Activated CD8-positive, alpha-beta T cell treated with anti-CD3 and anti-CD28 coated beads for 36 hours (primary cell): ENCODE measurements around the gene HPGDS. TPM values are rescaled to one million over a fixed set of nuclear protein-coding genes. Genes with fewer than 3 reads are reported as not detected.

Experiments used
- ATAC-seq: fragments of 200-7000 bp; cut with Tn5 transposase; one replicate; pipeline ENCODE4 v1.10.0; 2021; ENCODE audit warnings: mild to moderate bottlenecking, moderate library complexity
- CTCF ChIA-PET: fragments of 350-600 bp; sonication (Branson Sonifier 250); formaldehyde crosslinking; loops from one replicate; lab custom pipeline; 2021; ENCODE audit warnings: antibody characterized with exemption; lab: Charles Lee
- POLR2A ChIA-PET: fragments of 350-600 bp; sonication (Branson Sonifier 250); formaldehyde crosslinking; loops from one replicate; lab custom pipeline; 2021; ENCODE audit warnings: antibody characterized with exemption; lab: Charles Lee
- DNase-seq: peaks from one replicate; pipeline ENCODE4 v3.0.0-alpha.2; 2020
- H3K27ac Mint-ChIP-seq: one replicate; pipeline ENCODE4 v1.8.0; 2021; ENCODE audit warnings: mild to moderate bottlenecking, mixed read lengths
- H3K27me3 Mint-ChIP-seq: one replicate; pipeline ENCODE4 v1.8.0; 2021; ENCODE audit warnings: mixed read lengths
- H3K36me3 Mint-ChIP-seq: one replicate; pipeline ENCODE4 v1.8.0; 2021; ENCODE audit warnings: low read depth, mixed read lengths
- H3K4me1 Mint-ChIP-seq: one replicate; pipeline ENCODE4 v1.8.0; 2021; ENCODE audit warnings: low read depth, mixed read lengths
- H3K4me3 Mint-ChIP-seq: one replicate; pipeline ENCODE4 v1.8.0; 2021; ENCODE audit warnings: mild to moderate bottlenecking, moderate library complexity, mixed read lengths
- H3K9me3 Mint-ChIP-seq: one replicate; pipeline ENCODE4 v1.8.0; 2021; ENCODE audit warnings: mixed read lengths
- CTCF ChIP-seq: fragments of 200-600 bp; IDR thresholded peaks from one replicate; pipeline ENCODE4 v1.8.0; 2022; ENCODE audit warnings: antibody characterized with exemption, mild to moderate bottlenecking
- intact Hi-C: fragments of 100-400 bp; cut with micrococcal nuclease; formaldehyde crosslinking; loops from one replicate; pipeline ENCODE4 v1.10.0; 2022
- total RNA-seq, 2 experiments: library from RNA; stranded (reverse); gene quantifications; one replicate each; pipeline ENCODE4 v1.2.3, GENCODE V29; 2021

The HPGDS gene
- total RNA-seq, 2 experiments from 2014 or later: not detected

- Mint-ChIP-seq H3K27me3 (peaks cover 7% of the 10 kb centered on the region), H3K36me3 (no peaks in the 10 kb centered on the region), H3K9me3 (no peaks in the 10 kb centered on the region), H3K4me3 (no peak overlapping the region), H3K4me1 (peaks cover 54% of the 10 kb centered on the region), H3K27ac (no peak overlapping the region)
- ATAC-seq: no peak
- CTCF ChIA-PET: interaction anchor here (0.8 kb wide), 1 partner anchor 13 kb away, joined by 3 read pairs; no protein-coding TSS in a partner anchor
- POLR2A ChIA-PET: no interaction called here
- DNase-seq: no peak
- TF ChIP-seq CTCF: no peak
- intact Hi-C loops: no loop called here
Observed at GRCh38 chr4:94346541-94346940, 3.9 kb upstream of the HPGDS start.

- DNase-seq (no peak), ATAC-seq (no peak)
- CTCF ChIA-PET: interaction anchor here (0.8 kb wide), 1 partner anchor 12 kb away, joined by 3 read pairs; no protein-coding TSS in a partner anchor
- Mint-ChIP-seq H3K27ac (no peak overlapping the region), H3K9me3 (no peaks in the 10 kb centered on the region), H3K4me1 (peaks cover 49% of the 10 kb centered on the region), H3K27me3 (peaks cover 6% of the 10 kb centered on the region), H3K4me3 (no peak overlapping the region), H3K36me3 (no peaks in the 10 kb centered on the region)
- intact Hi-C loops: no loop called here
- POLR2A ChIA-PET: no interaction called here
- no peak for TF ChIP-seq CTCF
Observed at GRCh38 chr4:94345969-94346368, 3.3 kb upstream of the HPGDS start.

GRCh38 chr4:94345266-94345665, 2.6 kb upstream of the HPGDS start:
- H3K27ac Mint-ChIP-seq: no peak overlapping the region
- ATAC-seq: no peak
- DNase-seq: no peak
- H3K4me3 Mint-ChIP-seq: no peak overlapping the region
- ChIA-PET CTCF (interaction anchor here (1.0 kb wide), 1 partner anchor 12 kb away, joined by 3 read pairs; no protein-coding TSS in a partner anchor), POLR2A (no interaction called here)
- peaks cover 3% of the 10 kb centered on the region for H3K27me3 Mint-ChIP-seq
- H3K36me3 Mint-ChIP-seq: no peaks in the 10 kb centered on the region
- no peaks in the 10 kb centered on the region for H3K9me3 Mint-ChIP-seq
- H3K4me1 Mint-ChIP-seq: peaks cover 42% of the 10 kb centered on the region
- no peak for TF ChIP-seq CTCF
- intact Hi-C loops: no loop called here

- intact Hi-C loops: no loop called here
- POLR2A ChIA-PET: no interaction called here
- Mint-ChIP-seq H3K9me3 (no peaks in the 10 kb centered on the region), H3K27me3 (no peaks in the 10 kb centered on the region), H3K36me3 (no peaks in the 10 kb centered on the region), H3K4me3 (no peak overlapping the region), H3K4me1 (peaks cover 43% of the 10 kb centered on the region), H3K27ac (no peak overlapping the region)
- CTCF ChIA-PET: interaction anchor here (0.8 kb wide), 1 partner anchor 11 kb away, joined by 3 read pairs; no protein-coding TSS in a partner anchor
- no peak for TF ChIP-seq CTCF
- no peak for ATAC-seq
- no peak for DNase-seq
Observed at GRCh38 chr4:94344457-94344856, 1.8 kb upstream of the HPGDS start.

GRCh38 chr4:94341481-94342370, 910 bp downstream of the HPGDS start:
- intact Hi-C loops: no loop called here
- no peak for TF ChIP-seq CTCF
- peaks cover 30% of the 10 kb centered on the region for H3K4me1 Mint-ChIP-seq
- POLR2A ChIA-PET: no interaction called here
- ATAC-seq (no peak), DNase-seq (no peak)
- CTCF ChIA-PET: interaction anchor here (0.5 kb wide), 1 partner anchor 277 kb away, joined by 3 read pairs; no protein-coding TSS in a partner anchor
- no peak overlapping the region for H3K27ac Mint-ChIP-seq
- no peaks in the 10 kb centered on the region for H3K27me3 Mint-ChIP-seq
- no peaks in the 10 kb centered on the region for H3K9me3 Mint-ChIP-seq
- H3K36me3 Mint-ChIP-seq: no peaks in the 10 kb centered on the region
- H3K4me3 Mint-ChIP-seq: no peak overlapping the region
